CD4-positive, alpha-beta T cell treated with Interferon alpha-2 for 1 hour (primary cell): Measurements from ENCODE around the gene PIEZO2.
A peak's percentile ranks its signal among the peaks of the same experiment; 100 is the strongest.

ENCODE experiments used
- DNase-seq, 2 donors: peaks; one replicate each; pipeline ENCODE4 v3.0.0-alpha.2; 2020 to 2022

Gene PIEZO2

GRCh38 chr18:11064106-11064505 is 85.3 kb downstream of the PIEZO2 start:
- no peak for DNase-seq

GRCh38 chr18:11055721-11056120 is 93.6 kb downstream of the PIEZO2 start:
- DNase-seq: no peak

GRCh38 chr18:11054497-11054896 is 94.9 kb downstream of the PIEZO2 start:
- DNase-seq: no peak

GRCh38 chr18:11053293-11053692 is 96.1 kb downstream of the PIEZO2 start:
- no peak for DNase-seq

- DNase-seq: no peak
These were observed 96.6 kb downstream of the PIEZO2 start for GRCh38 chr18:11052800-11053199.

GRCh38 chr18:11051462-11051861 is 97.9 kb downstream of the PIEZO2 start:
- no peak for DNase-seq

GRCh38 chr18:11050966-11051365 is 98.4 kb downstream of the PIEZO2 start:
- DNase-seq: no peak

GRCh38 chr18:11047817-11048216 is 101.6 kb downstream of the PIEZO2 start:
- DNase-seq: no peak

GRCh38 chr18:11047156-11047555 is 102.2 kb downstream of the PIEZO2 start:
- DNase-seq: no peak

GRCh38 chr18:11046140-11046539 is 103.2 kb downstream of the PIEZO2 start:
- DNase-seq: no peak

- no peak for DNase-seq
These were observed 105.7 kb downstream of the PIEZO2 start for GRCh38 chr18:11043694-11044093.

GRCh38 chr18:11042247-11042646 is 107.1 kb downstream of the PIEZO2 start:
- DNase-seq: no peak

- DNase-seq: peak in 1 of 2 donors; percentile 21
These were observed 108.3 kb downstream of the PIEZO2 start for GRCh38 chr18:11040823-11041656.

- DNase-seq: no peak
These were observed 109.0 kb downstream of the PIEZO2 start for GRCh38 chr18:11040359-11040758.

GRCh38 chr18:11037533-11038240 is 111.7 kb downstream of the PIEZO2 start:
- no peak for DNase-seq

GRCh38 chr18:11035814-11036495 is 113.4 kb downstream of the PIEZO2 start:
- DNase-seq: no peak

GRCh38 chr18:11035376-11035775 is 114.0 kb downstream of the PIEZO2 start:
- DNase-seq: no peak

GRCh38 chr18:11034884-11035283 is 114.5 kb downstream of the PIEZO2 start:
- no peak for DNase-seq

- no peak for DNase-seq
These were observed 115.9 kb downstream of the PIEZO2 start for GRCh38 chr18:11033503-11033902.

GRCh38 chr18:11031966-11032365 is 117.4 kb downstream of the PIEZO2 start:
- no peak for DNase-seq

- DNase-seq: no peak
These were observed 120.3 kb downstream of the PIEZO2 start for GRCh38 chr18:11029021-11029420.

GRCh38 chr18:11027862-11028261 is 121.5 kb downstream of the PIEZO2 start:
- no peak for DNase-seq

GRCh38 chr18:11025671-11026070 is 123.7 kb downstream of the PIEZO2 start:
- DNase-seq: no peak
